ENCODE data around the gene IGF2R.

The IGF2R gene

GRCh38 chr6:160137130-160137988 is 168.5 kb downstream of the IGF2R start:
- TF ChIP-seq MAX (IDR thresholded peaks at IDR 0.05) (no peak), TAF1 (IDR thresholded peaks at IDR 0.05; ENCODE audit: low read depth) (no peak), YY1 (IDR thresholded peaks at IDR 0.05; ENCODE audit: low read depth) (no peak), ZBTB7A (IDR thresholded peaks at IDR 0.05; ENCODE audit: low read depth) (no peak), CEBPB (IDR thresholded peaks at IDR 0.05) (no peak), CREB1 (IDR thresholded peaks at IDR 0.05; ENCODE audit: low read depth) (no peak), USF1 (IDR thresholded peaks at IDR 0.05) (no peak), TEAD4 (IDR thresholded peaks at IDR 0.05) (no peak)

GRCh38 chr6:160137989-160138835 is 169.3 kb downstream of the IGF2R start:
- TF ChIP-seq EP300 (IDR thresholded peaks at IDR 0.05; ENCODE audit: borderline replicate concordance), result no peak
- peak; percentile 78 for TF ChIP-seq RAD21 (IDR thresholded peaks at IDR 0.05; ENCODE audit: low read depth)

- TF ChIP-seq CREB1 (IDR thresholded peaks at IDR 0.05; ENCODE audit: low read depth), result no peak
- no peak for TF ChIP-seq MAX (IDR thresholded peaks at IDR 0.05)
- TF ChIP-seq EGR1 (IDR thresholded peaks at IDR 0.05), result no peak
- no peak for TF ChIP-seq ZBTB7A (IDR thresholded peaks at IDR 0.05; ENCODE audit: low read depth)
- TF ChIP-seq EP300 (IDR thresholded peaks at IDR 0.05; ENCODE audit: borderline replicate concordance), result no peak
- TF ChIP-seq NFIC (IDR thresholded peaks at IDR 0.05), result no peak
- TF ChIP-seq TAF1 (IDR thresholded peaks at IDR 0.05; ENCODE audit: low read depth), result no peak
- TF ChIP-seq YY1 (IDR thresholded peaks at IDR 0.05; ENCODE audit: low read depth), result no peak
These were observed 170.0 kb downstream of the IGF2R start for GRCh38 chr6:160138839-160139419.

- TF ChIP-seq CEBPB (IDR thresholded peaks at IDR 0.05) (no peak), EP300 (IDR thresholded peaks at IDR 0.05; ENCODE audit: borderline replicate concordance) (no peak), CREB1 (IDR thresholded peaks at IDR 0.05; ENCODE audit: low read depth) (no peak), YY1 (IDR thresholded peaks at IDR 0.05; ENCODE audit: low read depth) (no peak), TAF1 (IDR thresholded peaks at IDR 0.05; ENCODE audit: low read depth) (no peak), TEAD4 (IDR thresholded peaks at IDR 0.05) (no peak), FOXM1 (IDR thresholded peaks at IDR 0.05; ENCODE audit: borderline replicate concordance, low read depth) (no peak), TCF12 (IDR thresholded peaks at IDR 0.05; ENCODE audit: low read depth) (no peak), NFIC (IDR thresholded peaks at IDR 0.05) (no peak), RAD21 (IDR thresholded peaks at IDR 0.05; ENCODE audit: low read depth) (no peak), ZBTB7A (IDR thresholded peaks at IDR 0.05; ENCODE audit: low read depth) (no peak), REST (IDR thresholded peaks at IDR 0.05; ENCODE audit: low read depth) (no peak), EGR1 (IDR thresholded peaks at IDR 0.05) (no peak), MAX (IDR thresholded peaks at IDR 0.05) (no peak), USF1 (IDR thresholded peaks at IDR 0.05) (no peak)
These were observed 170.6 kb downstream of the IGF2R start for GRCh38 chr6:160139420-160139851.

GRCh38 chr6:160141001-160141726 is 172.3 kb downstream of the IGF2R start:
- TF ChIP-seq EP300 (IDR thresholded peaks at IDR 0.05; ENCODE audit: borderline replicate concordance) (no peak), CEBPB (IDR thresholded peaks at IDR 0.05) (no peak), ZBTB7A (IDR thresholded peaks at IDR 0.05; ENCODE audit: low read depth) (no peak), CREB1 (IDR thresholded peaks at IDR 0.05; ENCODE audit: low read depth) (no peak), TEAD4 (IDR thresholded peaks at IDR 0.05) (no peak), NFIC (IDR thresholded peaks at IDR 0.05) (no peak), TAF1 (IDR thresholded peaks at IDR 0.05; ENCODE audit: low read depth) (no peak), RAD21 (IDR thresholded peaks at IDR 0.05; ENCODE audit: low read depth) (no peak), YY1 (IDR thresholded peaks at IDR 0.05; ENCODE audit: low read depth) (no peak), MAX (IDR thresholded peaks at IDR 0.05) (no peak), TCF12 (IDR thresholded peaks at IDR 0.05; ENCODE audit: low read depth) (no peak)

All from Ishikawa (cell line).